DND-41 (cell line): ENCODE measurements around the gene RICTOR.

Experiments used
- EZH2 ChIP-seq: IDR thresholded peaks from 3 replicates; pipeline ENCODE4 v1.6.1; 2012; ENCODE audit warnings: borderline replicate concordance, low read depth, mild to moderate bottlenecking, moderate library complexity, low read length, inconsistent platforms; ENCODE audit not compliant: severe bottlenecking
- TF ChIP-seq, protein P1 (sequence below): IDR thresholded peaks from 2 replicates; pipeline ENCODE4 v1.5.1; 2012; ENCODE audit warnings: borderline replicate concordance, low read length, moderate library complexity, mild to moderate bottlenecking; ENCODE audit not compliant: poor library complexity, severe bottlenecking; ENCODE audit errors: extremely low read depth

DNA sequence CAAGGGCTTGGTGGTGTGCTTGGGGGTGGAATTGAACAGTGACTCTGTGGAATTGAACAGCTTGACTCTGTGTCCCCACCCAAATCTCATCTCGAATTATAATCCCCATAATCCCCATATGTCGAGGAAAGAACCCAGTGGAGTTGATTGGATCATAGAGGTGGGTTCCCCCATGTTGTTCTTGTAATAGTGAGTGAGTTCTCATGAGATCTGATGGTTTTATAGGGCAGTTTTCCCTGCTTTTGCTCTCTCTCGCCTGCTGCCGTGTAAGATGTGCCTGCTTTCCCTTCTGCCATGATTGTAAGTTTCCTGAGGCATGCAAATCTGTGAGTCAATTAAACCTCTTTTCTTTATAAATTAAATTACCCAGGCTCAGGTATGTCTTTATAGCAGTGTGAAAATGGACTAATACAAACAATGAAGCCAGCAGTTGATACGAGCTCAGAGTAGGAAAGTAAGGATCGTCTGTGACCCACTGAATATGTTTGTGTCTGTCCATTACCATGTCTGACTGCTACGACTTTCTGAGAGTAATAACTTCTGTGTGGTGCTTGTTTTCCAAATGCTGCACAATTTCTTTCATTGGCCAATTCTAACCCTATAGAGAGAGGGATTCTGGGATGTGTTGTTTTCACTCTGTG lies 17.9 kb upstream of the RICTOR start:
- TF ChIP-seq, protein P1, sequence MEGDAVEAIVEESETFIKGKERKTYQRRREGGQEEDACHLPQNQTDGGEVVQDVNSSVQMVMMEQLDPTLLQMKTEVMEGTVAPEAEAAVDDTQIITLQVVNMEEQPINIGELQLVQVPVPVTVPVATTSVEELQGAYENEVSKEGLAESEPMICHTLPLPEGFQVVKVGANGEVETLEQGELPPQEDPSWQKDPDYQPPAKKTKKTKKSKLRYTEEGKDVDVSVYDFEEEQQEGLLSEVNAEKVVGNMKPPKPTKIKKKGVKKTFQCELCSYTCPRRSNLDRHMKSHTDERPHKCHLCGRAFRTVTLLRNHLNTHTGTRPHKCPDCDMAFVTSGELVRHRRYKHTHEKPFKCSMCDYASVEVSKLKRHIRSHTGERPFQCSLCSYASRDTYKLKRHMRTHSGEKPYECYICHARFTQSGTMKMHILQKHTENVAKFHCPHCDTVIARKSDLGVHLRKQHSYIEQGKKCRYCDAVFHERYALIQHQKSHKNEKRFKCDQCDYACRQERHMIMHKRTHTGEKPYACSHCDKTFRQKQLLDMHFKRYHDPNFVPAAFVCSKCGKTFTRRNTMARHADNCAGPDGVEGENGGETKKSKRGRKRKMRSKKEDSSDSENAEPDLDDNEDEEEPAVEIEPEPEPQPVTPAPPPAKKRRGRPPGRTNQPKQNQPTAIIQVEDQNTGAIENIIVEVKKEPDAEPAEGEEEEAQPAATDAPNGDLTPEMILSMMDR: no peak
- TF ChIP-seq EZH2: no peak
